Coronary artery (tissue), 2 donors: ENCODE results near the gene TTYH3.

ENCODE experiments used
- DNase-seq: peaks from one replicate; pipeline ENCODE4 v3.0.0-alpha.2; 2017; ENCODE audit warnings: low spot score
- H3K27ac ChIP-seq, 2 donors: fragments of 200-600 bp; sonication (generic); one replicate each; pipeline ENCODE4 v1.5.1; 2016 to 2019
- H3K4me3 ChIP-seq: fragments of 200-600 bp; sonication (generic); 2 replicates; pipeline ENCODE4 v1.5.1; 2016; ENCODE audit warnings: mild to moderate bottlenecking, moderate library complexity
- CTCF ChIP-seq: fragments of 200-600 bp; sonication (generic); IDR thresholded peaks from one replicate; pipeline ENCODE4 v1.5.1; 2019; ENCODE audit warnings: antibody characterized with exemption

Gene TTYH3

GRCh38 chr7:2663121-2663886 lies 31.5 kb downstream of the TTYH3 start:
- Histone ChIP-seq H3K4me3 (no peak overlapping the region), H3K27ac (no peak overlapping the region)
- no peak for TF ChIP-seq CTCF
- no peak for DNase-seq

DNA sequence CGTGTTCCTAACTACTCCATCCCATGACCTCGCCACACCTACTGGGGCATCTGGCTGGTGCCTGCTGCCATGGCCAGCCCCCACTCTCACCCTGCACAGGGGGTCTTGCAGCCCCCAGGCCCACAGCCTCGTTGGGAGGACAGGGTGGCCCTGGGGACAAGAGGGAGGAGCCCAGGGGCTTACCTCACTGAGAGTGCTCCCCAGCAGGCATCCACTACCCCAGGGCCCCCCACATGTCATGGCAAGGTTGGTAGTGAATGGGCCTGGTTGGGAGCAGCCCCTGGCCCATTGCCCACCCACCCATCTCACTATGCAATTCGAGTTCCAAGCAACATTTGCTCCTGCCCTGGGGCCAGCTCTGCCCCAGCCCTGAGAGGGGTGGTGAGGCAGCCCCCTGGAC lies 32.2 kb downstream of the TTYH3 start:
- TF ChIP-seq CTCF: no peak

GRCh38 chr7:2665359-2665791 lies 33.6 kb downstream of the TTYH3 start:
- TF ChIP-seq CTCF: no peak
- Histone ChIP-seq H3K27ac (no peak overlapping the region), H3K4me3 (no peak overlapping the region)
- no peak for DNase-seq

More for the DNA sequence above, 32.2 kb downstream of the TTYH3 start:
- DNase-seq: no peak
- Histone ChIP-seq H3K27ac (no peak overlapping the region), H3K4me3 (no peak overlapping the region)

DNA sequence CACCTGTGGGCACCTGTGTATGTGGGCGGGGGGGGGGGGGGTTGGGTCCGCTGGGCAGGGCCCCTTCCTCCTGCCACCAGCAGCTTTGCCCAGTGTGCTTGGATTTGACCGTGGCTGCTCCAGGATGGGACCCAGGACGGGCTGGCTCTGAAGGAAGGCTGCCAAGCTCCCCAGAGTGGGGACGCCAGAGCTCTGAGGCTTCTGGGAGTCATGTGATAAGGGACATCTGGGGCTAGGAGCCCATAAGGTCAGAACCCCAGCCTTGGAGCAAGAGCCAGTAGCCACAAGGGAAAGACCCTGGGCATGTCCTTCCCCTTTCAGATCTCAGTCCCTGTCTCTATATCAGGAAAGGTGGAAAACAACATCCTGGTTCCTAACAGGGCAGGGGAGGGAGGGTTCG lies 34.4 kb downstream of the TTYH3 start:
- H3K4me3 ChIP-seq: no peak overlapping the region
- DNase-seq: no peak
- H3K27ac ChIP-seq: no peak overlapping the region
- no peak for TF ChIP-seq CTCF

- TF ChIP-seq CTCF: no peak
- DNase-seq: no peak
- Histone ChIP-seq H3K27ac (no peak overlapping the region), H3K4me3 (no peak overlapping the region)
Observed at GRCh38 chr7:2666588-2667250, 34.9 kb downstream of the TTYH3 start.

- TF ChIP-seq CTCF: no peak
- DNase-seq: no peak
- H3K4me3 ChIP-seq: no peak overlapping the region
- no peak overlapping the region for H3K27ac ChIP-seq
Observed at GRCh38 chr7:2667843-2668242, 36.1 kb downstream of the TTYH3 start.

GRCh38 chr7:2668401-2668800 lies 36.6 kb downstream of the TTYH3 start:
- H3K4me3 ChIP-seq: no peak overlapping the region
- DNase-seq: no peak
- no peak overlapping the region for H3K27ac ChIP-seq
- TF ChIP-seq CTCF: no peak
